Activated CD4-positive, alpha-beta T cell treated with anti-CD3 and anti-CD28 coated beads, Interleukin-10, Interleukin-2, amounts not matched to agents 100 ng/mL and 50 ng/mL, durations not matched to agents 16 hours and 8 hours (primary cell): ENCODE measurements around the gene GATA2.

ENCODE experiments used
- DNase-seq: peaks from one replicate; pipeline ENCODE4 v3.0.0-alpha.2; 2020

GATA2 gene

GRCh38 chr3:128487538-128487812, 5.5 kb downstream of the GATA2 start:
- no peak for DNase-seq

DNA sequence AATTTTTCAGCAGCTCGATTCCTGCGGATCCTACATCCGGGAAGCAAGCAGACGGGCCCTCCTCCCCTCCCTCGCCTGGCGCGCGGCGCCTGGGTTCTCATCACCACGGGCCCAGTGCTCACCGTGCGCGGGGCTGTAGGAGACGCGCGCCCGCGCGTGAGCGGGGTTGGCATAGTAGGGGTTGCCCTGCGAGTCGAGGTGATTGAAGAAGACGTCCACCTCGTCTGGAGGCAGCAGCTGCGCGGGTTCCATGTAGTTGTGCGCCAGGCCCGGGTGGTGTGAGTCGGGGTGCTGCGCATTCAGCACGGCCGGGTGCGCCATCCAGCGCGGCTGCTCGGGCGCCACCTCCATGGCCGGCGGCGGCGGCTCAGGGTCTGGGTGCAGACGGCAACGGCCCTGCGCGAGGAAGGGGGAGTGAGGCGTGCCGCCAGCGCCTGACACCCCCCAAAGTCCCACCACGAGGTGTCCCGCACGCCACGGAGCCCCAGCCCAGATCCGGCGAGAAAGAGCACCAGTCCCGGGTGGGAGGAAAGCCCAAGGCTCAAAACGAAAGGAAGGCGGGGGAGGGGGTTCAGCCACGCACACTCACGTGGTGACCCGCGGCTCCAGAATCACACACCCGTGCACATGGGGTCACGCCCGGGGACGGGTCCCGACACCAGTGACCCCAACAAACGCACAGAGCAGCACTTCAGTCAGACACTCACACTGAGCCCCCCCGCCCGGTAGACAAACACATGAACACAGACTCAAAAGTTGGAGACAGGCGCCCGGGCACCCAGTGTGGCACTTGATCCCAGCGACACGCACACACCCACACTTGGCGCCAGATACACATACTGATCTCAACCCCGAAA, 6.1 kb downstream of the GATA2 start:
- peak; percentile 26 for DNase-seq

- no peak for DNase-seq
These were observed 6.8 kb downstream of the GATA2 start for GRCh38 chr3:128486205-128486628.

GRCh38 chr3:128485282-128486204, 7.5 kb downstream of the GATA2 start:
- DNase-seq = no peak

GRCh38 chr3:128484404-128485281, 8.4 kb downstream of the GATA2 start:
- DNase-seq = no peak

DNA sequence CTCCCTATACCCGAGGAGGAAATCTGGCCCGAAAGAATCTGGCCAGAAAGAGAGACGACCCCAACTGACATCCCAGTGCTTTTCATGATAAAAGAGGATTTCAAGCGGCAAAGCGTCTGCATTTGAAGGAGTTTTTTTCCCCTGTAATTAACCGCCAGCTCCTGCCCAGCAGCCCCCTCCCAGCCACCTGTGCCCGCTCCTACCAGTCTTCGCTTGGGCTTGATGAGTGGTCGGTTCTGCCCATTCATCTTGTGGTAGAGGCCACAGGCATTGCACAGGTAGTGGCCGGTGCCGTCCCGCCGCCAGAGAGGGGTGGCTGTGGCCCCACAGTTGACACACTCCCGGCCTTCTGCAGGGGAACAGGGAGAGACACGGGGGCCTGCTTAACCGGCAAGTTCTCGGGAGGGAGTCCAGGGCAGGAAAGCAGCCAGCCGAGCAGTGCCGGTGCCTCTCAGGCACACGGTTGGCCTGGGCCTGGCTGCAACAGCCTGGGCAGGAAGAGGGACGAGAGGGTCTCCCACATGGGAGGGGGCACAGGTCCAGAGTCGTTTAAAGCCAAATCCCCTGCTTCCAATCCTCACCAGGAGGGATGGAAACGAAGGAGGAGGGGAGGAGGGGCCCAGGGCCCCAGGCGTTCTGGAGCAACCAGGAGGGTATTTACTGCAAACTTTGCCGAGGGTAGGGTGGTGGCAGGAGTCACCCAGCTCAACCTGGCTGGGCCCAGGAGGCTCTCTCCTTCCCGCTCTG, 9.2 kb downstream of the GATA2 start:
- DNase-seq = no peak

DNA sequence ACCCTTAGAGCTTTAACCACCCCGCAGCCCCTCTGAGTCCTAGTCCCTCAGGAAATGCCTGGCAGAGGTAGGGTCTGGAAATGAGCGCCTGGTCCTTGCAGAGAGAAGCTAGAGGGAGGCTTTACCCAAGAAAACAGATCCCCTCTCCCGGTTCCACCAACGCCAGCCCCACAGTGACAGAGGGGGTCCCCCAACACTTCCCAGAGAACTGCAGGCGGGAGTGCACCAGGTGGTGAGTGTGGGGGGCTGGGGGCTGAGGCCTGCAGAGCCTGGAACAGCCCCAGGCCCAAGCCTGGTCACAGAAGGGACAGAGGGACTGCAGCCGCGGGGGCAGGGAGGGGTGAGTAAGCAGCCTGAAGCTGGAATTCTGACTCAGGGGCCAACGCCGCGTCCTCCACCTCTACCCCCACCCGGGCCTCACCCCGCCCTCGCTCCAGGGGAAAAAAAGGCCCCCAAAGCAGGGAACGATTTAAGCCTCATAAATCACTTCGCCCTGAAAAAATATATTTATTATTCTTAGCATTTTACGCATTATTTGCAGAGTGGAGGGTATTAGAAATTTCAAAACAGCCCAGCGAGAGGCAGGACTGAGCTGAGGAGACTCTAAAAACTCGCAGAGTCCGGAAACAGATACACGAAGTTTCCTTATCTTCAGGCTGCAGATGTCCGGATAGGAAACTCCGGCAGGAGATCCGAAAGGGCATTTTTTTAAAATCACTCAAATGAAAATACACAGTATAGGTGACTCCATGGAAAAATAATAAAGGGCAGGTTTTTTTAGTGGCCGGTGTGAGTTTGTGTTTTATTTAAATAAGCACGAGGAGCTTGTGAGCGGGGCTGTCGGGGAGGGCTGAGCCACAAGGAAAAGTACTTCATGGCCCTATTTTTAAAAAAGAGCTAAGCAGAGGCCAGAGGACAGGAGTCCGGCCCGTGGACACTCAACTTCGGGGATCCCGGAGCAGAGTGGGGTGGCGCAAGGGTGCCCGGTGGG, 10.0 kb downstream of the GATA2 start:
- no peak for DNase-seq

- no peak for DNase-seq
These were observed 10.8 kb downstream of the GATA2 start for GRCh38 chr3:128482175-128482574.

- DNase-seq = no peak
These were observed 11.5 kb downstream of the GATA2 start for GRCh38 chr3:128481438-128481942.

DNA sequence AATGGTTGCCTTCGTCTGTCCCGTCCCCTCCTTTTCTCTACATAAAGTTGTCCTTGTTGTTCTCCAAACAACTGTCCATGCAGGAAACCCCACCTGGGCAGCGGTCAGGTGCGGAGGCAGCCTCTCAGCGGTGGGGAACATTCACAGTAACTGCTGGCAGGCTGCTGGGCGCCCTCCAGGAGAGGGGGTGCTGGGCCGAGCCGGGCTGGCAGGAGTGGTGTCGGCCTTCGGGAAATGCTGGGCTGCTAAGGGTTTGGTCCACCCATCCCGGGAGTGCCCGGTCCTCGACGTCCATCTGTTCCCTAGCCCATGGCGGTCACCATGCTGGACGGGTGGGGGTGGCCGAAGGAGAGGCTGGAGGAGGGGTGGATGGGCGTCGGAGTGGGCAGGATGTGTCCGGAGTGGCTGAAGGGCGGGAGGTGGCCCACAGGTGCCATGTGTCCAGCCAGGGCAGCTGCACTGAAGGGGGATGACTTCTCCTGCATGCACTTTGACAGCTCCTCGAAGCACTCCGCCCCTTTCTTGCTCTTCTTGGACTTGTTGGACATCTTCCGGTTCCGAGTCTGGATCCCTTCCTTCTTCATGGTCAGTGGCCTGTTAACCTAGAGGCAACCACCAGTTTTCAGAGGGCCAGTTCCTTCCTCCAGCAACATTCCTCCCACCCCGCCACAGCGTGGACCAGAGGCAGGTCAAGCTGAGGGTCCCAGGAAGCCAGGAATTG, 12.1 kb downstream of the GATA2 start:
- no peak for DNase-seq

- no peak for DNase-seq
These were observed 12.7 kb downstream of the GATA2 start for GRCh38 chr3:128480278-128480677.

DNA sequence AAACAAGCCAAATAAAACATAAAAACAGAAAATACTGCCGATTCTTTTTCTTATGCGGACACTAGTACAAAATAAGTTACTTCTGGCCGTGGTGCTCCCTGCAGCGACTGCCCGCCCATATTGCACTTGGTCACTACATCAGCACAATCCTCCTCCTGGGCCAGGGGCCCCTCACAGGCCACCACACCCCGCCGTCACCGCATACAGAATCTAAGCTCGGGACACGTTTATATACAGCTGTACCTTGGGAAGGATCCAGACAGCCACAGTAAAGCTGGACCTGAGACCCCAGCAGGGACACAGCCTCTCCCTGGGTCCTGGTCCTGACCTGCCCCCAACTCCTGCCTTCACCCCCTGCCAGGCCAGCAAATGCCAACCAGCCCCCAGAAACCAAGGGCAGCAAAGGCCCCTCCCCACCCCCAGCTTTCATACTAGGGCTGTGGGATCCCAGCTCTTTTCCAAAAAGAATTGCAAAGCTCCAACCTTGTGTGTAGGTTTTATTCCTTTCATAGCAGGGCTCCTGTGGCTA, 13.4 kb downstream of the GATA2 start:
- DNase-seq = no peak

GRCh38 chr3:128478576-128479506, 14.2 kb downstream of the GATA2 start:
- DNase-seq = no peak

- DNase-seq = no peak
These were observed 16.3 kb downstream of the GATA2 start for GRCh38 chr3:128476659-128477058.

DNA sequence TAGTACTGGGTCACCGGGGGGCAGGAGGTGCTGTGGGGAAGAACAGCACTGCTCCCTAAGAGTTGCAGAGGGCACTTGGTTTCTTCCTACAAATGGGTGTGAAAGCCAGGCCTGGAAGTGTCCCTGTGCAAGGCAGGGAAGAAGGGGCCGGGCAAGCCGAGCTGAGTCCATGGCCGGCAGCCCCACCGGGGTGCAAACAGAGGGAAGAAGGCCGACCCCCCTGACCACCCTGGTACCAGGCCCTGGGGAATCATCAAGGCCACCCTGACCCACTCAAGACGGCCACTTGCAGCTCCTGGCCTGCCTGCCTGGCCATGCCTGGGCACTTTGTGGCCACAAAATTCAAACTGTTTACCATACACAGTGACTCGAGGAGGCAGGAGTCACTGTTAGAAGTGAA, 17.6 kb downstream of the GATA2 start:
- no peak for DNase-seq

- DNase-seq = no peak
These were observed 19.3 kb downstream of the GATA2 start for GRCh38 chr3:128473737-128474136.

- DNase-seq = no peak
These were observed 19.9 kb downstream of the GATA2 start for GRCh38 chr3:128473180-128473519.

GRCh38 chr3:128472449-128473179, 20.4 kb downstream of the GATA2 start:
- no peak for DNase-seq
